HepG2 (cell line): Measurements from ENCODE around the gene WSB1. TPM values are rescaled to one million over a fixed set of nuclear protein-coding genes. Genes with fewer than 3 reads are reported as not detected.

Experiments used
- ATAC-seq: fragments of 200-7000 bp; cut with Tn5 transposase; 3 replicates; pipeline ENCODE4 v1.9.1; 2020; ENCODE audit warnings: mild to moderate bottlenecking, moderate library complexity
- BruUV-seq: library from RNA; stranded (reverse); fragments of 400-500 nt; replicated peaks from 2 replicates; lab custom pipeline; 2021; lab: Mats Ljungman, UMichigan
- CTCF ChIA-PET: fragments of 300-600 bp; formaldehyde crosslinking; extraction: SDS; loops from one replicate; lab custom pipeline; 2021; ENCODE audit warnings: low total read pairs, inconsistent platforms, low intra/inter-chr PET ratio; lab: Yijun Ruan, JAX
- POLR2A ChIA-PET: fragments of 350-600 bp; sonication (Branson Sonifier 250); formaldehyde crosslinking; loops from one replicate; lab custom pipeline; 2020; ENCODE audit warnings: antibody characterized with exemption, inconsistent platforms; lab: Yijun Ruan, JAX
- DNase-seq: peaks from one replicate; pipeline ENCODE4 v3.0.0-alpha.2; 2015; ENCODE audit warnings: low spot score
- FAIRE-seq: peaks from 3 replicates; lab custom pipeline; 2011; peaks lifted over from hg19 to GRCh38; lab: Jason Lieb, UNC
- H2AFZ ChIP-seq: one replicate; pipeline ENCODE4 v1.6.1; 2011; ENCODE audit warnings: low read length, inconsistent platforms
- H3K27ac ChIP-seq: fragments of 300-600 bp; 3 replicates; pipeline ENCODE4 v1.8.0; 2011; ENCODE audit warnings: mixed run types, mild to moderate bottlenecking, mixed read lengths, low read length, inconsistent platforms; ENCODE audit not compliant: insufficient read depth; ENCODE audit errors: extremely low read length
- H3K27me3 ChIP-seq, 2 experiments: fragments of 200-600 bp in 1 of 2; 2 replicates in 1 of 2; 3 replicates in 1 of 2; pipeline versions ENCODE4 v1.6.0 to v1.8.0; 2011; ENCODE audit warnings: low read length in 2 of 2, mild to moderate bottlenecking in 2 of 2, moderate library complexity in 2 of 2, inconsistent platforms in 1 of 2; ENCODE audit not compliant: insufficient read depth in 2 of 2, control insufficient read depth in 1 of 2
- H3K36me3 ChIP-seq, 2 experiments: fragments of 200-600 bp in 1 of 2; replicated peaks in 1 of 2; 2 replicates in 1 of 2; 3 replicates in 1 of 2; pipeline versions ENCODE4 v1.5.1 to v1.8.0; 2011; ENCODE audit warnings: low read length in 2 of 2, inconsistent platforms in 1 of 2; ENCODE audit not compliant: insufficient read depth in 2 of 2, control insufficient read depth in 1 of 2
- H3K4me1 ChIP-seq: 2 replicates; pipeline ENCODE4 v1.5.1; 2012; ENCODE audit warnings: low read length, inconsistent platforms; ENCODE audit not compliant: insufficient read depth
- H3K4me2 ChIP-seq: 2 replicates; pipeline ENCODE4 v1.6.0; 2011; ENCODE audit warnings: low read depth, low read length, inconsistent platforms
- H3K4me3 ChIP-seq, 3 experiments: fragments of 200-600 bp in 1 of 3; sonication (generic), shearing (Covaris generic) in 1 of 3; replicated peaks in 1 of 3; 2 replicates each; pipeline ENCODE4 v1.5.1; 2011 to 2016; ENCODE audit warnings: low read length in 3 of 3, inconsistent platforms in 2 of 3, low read depth in 2 of 3, mild to moderate bottlenecking in 2 of 3, control low read depth in 1 of 3, mixed read lengths in 1 of 3; ENCODE audit not compliant: insufficient read depth in 1 of 3
- H3K79me2 ChIP-seq: one replicate; pipeline ENCODE4 v1.6.1; 2011; ENCODE audit warnings: low read length, inconsistent platforms; ENCODE audit not compliant: insufficient read depth
- H3K9ac ChIP-seq: 2 replicates; pipeline ENCODE4 v1.6.0; 2011; ENCODE audit warnings: mild to moderate bottlenecking, low read depth, low read length, inconsistent platforms; ENCODE audit not compliant: insufficient read depth
- H3K9me3 ChIP-seq: 2 replicates; pipeline ENCODE4 v1.5.1; 2012; ENCODE audit warnings: mild to moderate bottlenecking, low read length
- H4K20me1 ChIP-seq: 2 replicates; pipeline ENCODE4 v1.6.0; 2011; ENCODE audit warnings: inconsistent platforms, mild to moderate bottlenecking, low read length, moderate library complexity; ENCODE audit not compliant: insufficient read depth
- ARNTL ChIP-seq: sonication (generic); formaldehyde crosslinking; IDR thresholded peaks from 2 replicates; pipeline ENCODE4 v1.4.0; 2020; ENCODE audit warnings: mild to moderate bottlenecking, missing genetic modification reagents
- BRCA1 ChIP-seq: sonication (generic); formaldehyde crosslinking; IDR thresholded peaks from 2 replicates; pipeline ENCODE4 v1.4.0; 2020; ENCODE audit warnings: missing genetic modification reagents
- GATAD1 ChIP-seq: IDR thresholded peaks from 2 replicates; pipeline ENCODE4 v1.6.1; 2016; ENCODE audit warnings: missing genetic modification reagents, missing compliant biosample characterization
- HCFC1 ChIP-seq: fragments of 150-350 bp; IDR thresholded peaks from 2 replicates; pipeline ENCODE4 v1.6.1; 2014; ENCODE audit warnings: low read depth, low read length
- NFKB2 ChIP-seq: sonication (generic); formaldehyde crosslinking; IDR thresholded peaks from 2 replicates; pipeline ENCODE4 v1.4.0; 2020; ENCODE audit warnings: missing genetic modification reagents, borderline replicate concordance
- PLSCR1 ChIP-seq: sonication (generic); formaldehyde crosslinking; IDR thresholded peaks from 2 replicates; pipeline ENCODE4 v1.5.0; 2020; ENCODE audit warnings: missing genetic modification reagents, mild to moderate bottlenecking, borderline replicate concordance
- POLR2G ChIP-seq: fragments of 200-400 bp; formaldehyde crosslinking; IDR thresholded peaks from 2 replicates; pipeline ENCODE4 v1.6.1; 2018; ENCODE audit warnings: mild to moderate bottlenecking, low read depth, low read length, moderate library complexity
- TERF1 ChIP-seq: sonication (generic); formaldehyde crosslinking; IDR thresholded peaks from 2 replicates; pipeline ENCODE4 v1.8.0; 2022; ENCODE audit warnings: mild to moderate bottlenecking, missing genetic modification reagents, moderate library complexity
- UBTF ChIP-seq: sonication (generic); formaldehyde crosslinking; IDR thresholded peaks from 2 replicates; pipeline ENCODE4 v1.4.0; 2020; ENCODE audit warnings: mild to moderate bottlenecking, missing genetic modification reagents
- ZBTB46 ChIP-seq: sonication (generic); formaldehyde crosslinking; IDR thresholded peaks from 2 replicates; pipeline ENCODE4 v1.4.0; 2020; ENCODE audit warnings: mild to moderate bottlenecking, missing genetic modification reagents, borderline replicate concordance
- ZFP36L2 ChIP-seq: sonication (generic); formaldehyde crosslinking; IDR thresholded peaks from 2 replicates; pipeline ENCODE4 v1.4.0; 2020; ENCODE audit warnings: missing genetic modification reagents
- ZFP82 ChIP-seq: sonication (generic); formaldehyde crosslinking; IDR thresholded peaks from 2 replicates; pipeline ENCODE4 v1.5.1; 2020; ENCODE audit warnings: mild to moderate bottlenecking, missing genetic modification reagents, borderline replicate concordance
- ZNF260 ChIP-seq: sonication (generic); formaldehyde crosslinking; IDR thresholded peaks from 2 replicates; pipeline ENCODE4 v1.4.0; 2020; ENCODE audit warnings: missing genetic modification reagents, low read depth, mild to moderate bottlenecking, borderline replicate concordance
- ZNF432 ChIP-seq: sonication (generic); formaldehyde crosslinking; IDR thresholded peaks from 2 replicates; pipeline ENCODE4 v1.5.0; 2020; ENCODE audit warnings: missing genetic modification reagents, mild to moderate bottlenecking, borderline replicate concordance
- ZNF501 ChIP-seq: sonication (generic); formaldehyde crosslinking; IDR thresholded peaks from 2 replicates; pipeline ENCODE4 v1.5.1; 2020; ENCODE audit warnings: mild to moderate bottlenecking, moderate library complexity, missing genetic modification reagents
- ZNF776 ChIP-seq: sonication (generic); formaldehyde crosslinking; IDR thresholded peaks from 2 replicates; pipeline ENCODE4 v1.4.0; 2020; ENCODE audit warnings: mild to moderate bottlenecking, missing genetic modification reagents
- ZSCAN25 ChIP-seq: sonication (generic); formaldehyde crosslinking; IDR thresholded peaks from 2 replicates; pipeline ENCODE4 v1.8.0; 2022; ENCODE audit warnings: mild to moderate bottlenecking, missing genetic modification reagents
- WGBS: methylation state at CpG from one replicate; pipeline ENCODE4 v1.1.6; 2017; ENCODE audit warnings: low lambda C conversion rate; 5-methylcytosine and 5-hydroxymethylcytosine counted together
- in situ Hi-C: cut with HindIII; loops from 2 replicates; pipeline ENCODE4 v1.10.0; 2017; ENCODE audit warnings: low pct_unique_long_range_greater_than_20kb; ENCODE audit not compliant: extremely low pct_ligation_motif_present
- intact Hi-C: fragments of 100-400 bp; cut with micrococcal nuclease; formaldehyde crosslinking; loops from one replicate; pipeline ENCODE4 v1.10.0; 2022; ENCODE audit not compliant: unreplicated experiment
- polyA plus RNA-seq, 8 experiments: library from polyadenylated mRNA; depleted of rRNA in 3 of 8; stranded (reverse) in 7 of 8; unstranded in 1 of 8; fragments of >200 nt; fragmentation: Illumina TruSeq in 4 of 8; extraction: Trizol in 4 of 8; gene quantifications; 2 replicates each; pipeline versions ENCODE4 v1.2.1 to v1.2.3, GENCODE V29; 2011 to 2016; ENCODE audit warnings: low read depth in 4 of 8, missing spikeins in 1 of 8, mixed read lengths in 1 of 8; ENCODE audit not compliant: insufficient read depth in 1 of 8
- total RNA-seq, 5 experiments: library from RNA; depleted of rRNA; stranded (reverse); fragments of >200 nt; fragmentation: Illumina TruSeq; extraction: Trizol; gene quantifications; 2 replicates each; pipeline ENCODE4 v1.2.3, GENCODE V29; 2016; ENCODE audit warnings: low read depth in 1 of 5

The WSB1 gene
- total and polyA plus RNA-seq, 2 of the 13 experiments (the other 11 are each of a cell fraction or from before 2014, with no cell fraction given): 81.3 to 294 TPM

- no peak for TF ChIP-seq NFKB2 (CRISPR knock-in tag)
- TF ChIP-seq POLR2G: no peak
- no peak for TF ChIP-seq ZBTB46 (CRISPR knock-in tag)
Measured at GRCh38 chr17:27315796-27316465, 22.0 kb downstream of the WSB1 start (continued).

GRCh38 chr17:27318228-27318627 is 24.3 kb downstream of the WSB1 start:
- H3K9ac ChIP-seq: no peak overlapping the region
- POLR2A ChIA-PET: no interaction called here
- FAIRE-seq (no peak), DNase-seq (no peak), ATAC-seq (no peak)
- no peak overlapping the region for H2AFZ ChIP-seq
- H3K4me1 ChIP-seq: peaks cover 20% of the 10 kb centered on the region
- H3K79me2 ChIP-seq: no peaks in the 10 kb centered on the region
- H3K4me2 ChIP-seq: no peak overlapping the region
- H3K36me3 ChIP-seq: peaks cover 15 to 31% of the 10 kb centered on the region in 2 experiments; a peak in 4 of 5 replicates
- H3K27me3 ChIP-seq: no peaks in the 10 kb centered on the region
- H3K9me3 ChIP-seq: no peaks in the 10 kb centered on the region
- no peaks in the 10 kb centered on the region for H4K20me1 ChIP-seq
- BruUV-seq: no TSS peak
- intact Hi-C loops (no loop called here), in situ Hi-C loops (no loop called here)
- H3K4me3 ChIP-seq: no peak overlapping the region
- WGBS: 100% methylated on average over 4 of the region's 4 CpGs
- no peak overlapping the region for H3K27ac ChIP-seq
- CTCF ChIA-PET: no interaction called here
- no peak for TF ChIP-seq HCFC1
- no peak for TF ChIP-seq ZNF501 (CRISPR knock-in tag)
- TF ChIP-seq ZNF776 (CRISPR knock-in tag): no peak
- no peak for TF ChIP-seq PLSCR1
- TF ChIP-seq ZFP82 (CRISPR knock-in tag): no peak
- TF ChIP-seq TERF1 (CRISPR knock-in tag): no peak
- no peak for TF ChIP-seq ZFP36L2 (CRISPR knock-in tag)
- no peak; the same call in 1 of the 2 replicates for TF ChIP-seq POLR2G
- no peak for TF ChIP-seq ARNTL
- TF ChIP-seq ZSCAN25: no peak
- TF ChIP-seq ZNF260: no peak
- TF ChIP-seq BRCA1: no peak
- TF ChIP-seq ZNF432: no peak
- TF ChIP-seq GATAD1: no peak
- no peak for TF ChIP-seq UBTF (CRISPR knock-in tag)
